Lower lobe of right lung (tissue), 2 donors: ENCODE results near the gene RRP8. TPM values are rescaled to one million over a fixed set of nuclear protein-coding genes. Genes with fewer than 3 reads are reported as not detected.

Source experiments
- ATAC-seq, 2 donors: fragments of 200-7000 bp; cut with Tn5 transposase; one replicate each; pipeline ENCODE4 v1.9.1; 2020 to 2022; ENCODE audit warnings: mild to moderate bottlenecking in 2 of 2, moderate library complexity in 2 of 2
- DNase-seq: peaks from one replicate; pipeline ENCODE4 v3.0.0-alpha.2; 2020
- H3K27ac ChIP-seq: fragments of 200-600 bp; one replicate; pipeline ENCODE4 v1.8.0; 2022
- H3K27me3 ChIP-seq: fragments of 200-600 bp; one replicate; pipeline ENCODE4 v1.8.0; 2022; ENCODE audit warnings: low read depth
- H3K36me3 ChIP-seq: fragments of 200-600 bp; one replicate; pipeline ENCODE4 v1.8.0; 2022; ENCODE audit warnings: mild to moderate bottlenecking
- H3K4me1 ChIP-seq: fragments of 200-600 bp; one replicate; pipeline ENCODE4 v1.8.0; 2022
- H3K4me3 ChIP-seq: fragments of 200-600 bp; one replicate; pipeline ENCODE4 v1.8.0; 2022; ENCODE audit warnings: mild to moderate bottlenecking
- H3K9me3 ChIP-seq: fragments of 200-600 bp; one replicate; pipeline ENCODE4 v1.8.0; 2022
- intact Hi-C: fragments of 100-400 bp; cut with DNase I; formaldehyde crosslinking; loops from one replicate; pipeline ENCODE4 v1.11.0; 2022
- total RNA-seq: library from RNA; stranded (reverse); fragmentation: NEBNext Ultra II Directional; extraction: Animal tissue kit (Norgen Biotek cat#: 25700); gene quantifications from one replicate; pipeline ENCODE4 v1.2.1, GENCODE V29; 2021
- TF ChIP-seq, protein P1 (sequence below): fragments of 200-600 bp; IDR thresholded peaks from one replicate; pipeline ENCODE4 v1.8.0; 2022; ENCODE audit warnings: antibody characterized with exemption, mild to moderate bottlenecking
- donor health status: DM: no; HTN: yes; CAD: no; lungs with severe emphysema.

The RRP8 gene
- total RNA-seq, 1 donor from 2014 or later, result 16.5 TPM

- intact Hi-C loops, result no loop called here
- no peak overlapping the region for H3K27ac ChIP-seq
- TF ChIP-seq, protein P1, sequence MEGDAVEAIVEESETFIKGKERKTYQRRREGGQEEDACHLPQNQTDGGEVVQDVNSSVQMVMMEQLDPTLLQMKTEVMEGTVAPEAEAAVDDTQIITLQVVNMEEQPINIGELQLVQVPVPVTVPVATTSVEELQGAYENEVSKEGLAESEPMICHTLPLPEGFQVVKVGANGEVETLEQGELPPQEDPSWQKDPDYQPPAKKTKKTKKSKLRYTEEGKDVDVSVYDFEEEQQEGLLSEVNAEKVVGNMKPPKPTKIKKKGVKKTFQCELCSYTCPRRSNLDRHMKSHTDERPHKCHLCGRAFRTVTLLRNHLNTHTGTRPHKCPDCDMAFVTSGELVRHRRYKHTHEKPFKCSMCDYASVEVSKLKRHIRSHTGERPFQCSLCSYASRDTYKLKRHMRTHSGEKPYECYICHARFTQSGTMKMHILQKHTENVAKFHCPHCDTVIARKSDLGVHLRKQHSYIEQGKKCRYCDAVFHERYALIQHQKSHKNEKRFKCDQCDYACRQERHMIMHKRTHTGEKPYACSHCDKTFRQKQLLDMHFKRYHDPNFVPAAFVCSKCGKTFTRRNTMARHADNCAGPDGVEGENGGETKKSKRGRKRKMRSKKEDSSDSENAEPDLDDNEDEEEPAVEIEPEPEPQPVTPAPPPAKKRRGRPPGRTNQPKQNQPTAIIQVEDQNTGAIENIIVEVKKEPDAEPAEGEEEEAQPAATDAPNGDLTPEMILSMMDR, result no peak
Measured at GRCh38 chr11:6648501-6648900, 45.1 kb upstream of the RRP8 start.

GRCh38 chr11:6647836-6648235 is 44.4 kb upstream of the RRP8 start:
- ATAC-seq (no peak), DNase-seq (no peak)
- Histone ChIP-seq H3K9me3 (no peaks in the 10 kb centered on the region), H3K27ac (peak overlapping the region; percentile 73), H3K4me3 (no peak overlapping the region), H3K36me3 (no peaks in the 10 kb centered on the region), H3K4me1 (peaks cover 40% of the 10 kb centered on the region), H3K27me3 (no peaks in the 10 kb centered on the region)
- intact Hi-C loops, result no loop called here
- TF ChIP-seq, protein P1, result no peak

More at GRCh38 chr11:6648501-6648900, 45.1 kb upstream of the RRP8 start:
- ATAC-seq (no peak), DNase-seq (no peak)
- no peak overlapping the region for H3K4me3 ChIP-seq
- H3K27me3 ChIP-seq, result no peaks in the 10 kb centered on the region
- no peaks in the 10 kb centered on the region for H3K9me3 ChIP-seq
- no peaks in the 10 kb centered on the region for H3K36me3 ChIP-seq
- H3K4me1 ChIP-seq, result peaks cover 40% of the 10 kb centered on the region

DNA sequence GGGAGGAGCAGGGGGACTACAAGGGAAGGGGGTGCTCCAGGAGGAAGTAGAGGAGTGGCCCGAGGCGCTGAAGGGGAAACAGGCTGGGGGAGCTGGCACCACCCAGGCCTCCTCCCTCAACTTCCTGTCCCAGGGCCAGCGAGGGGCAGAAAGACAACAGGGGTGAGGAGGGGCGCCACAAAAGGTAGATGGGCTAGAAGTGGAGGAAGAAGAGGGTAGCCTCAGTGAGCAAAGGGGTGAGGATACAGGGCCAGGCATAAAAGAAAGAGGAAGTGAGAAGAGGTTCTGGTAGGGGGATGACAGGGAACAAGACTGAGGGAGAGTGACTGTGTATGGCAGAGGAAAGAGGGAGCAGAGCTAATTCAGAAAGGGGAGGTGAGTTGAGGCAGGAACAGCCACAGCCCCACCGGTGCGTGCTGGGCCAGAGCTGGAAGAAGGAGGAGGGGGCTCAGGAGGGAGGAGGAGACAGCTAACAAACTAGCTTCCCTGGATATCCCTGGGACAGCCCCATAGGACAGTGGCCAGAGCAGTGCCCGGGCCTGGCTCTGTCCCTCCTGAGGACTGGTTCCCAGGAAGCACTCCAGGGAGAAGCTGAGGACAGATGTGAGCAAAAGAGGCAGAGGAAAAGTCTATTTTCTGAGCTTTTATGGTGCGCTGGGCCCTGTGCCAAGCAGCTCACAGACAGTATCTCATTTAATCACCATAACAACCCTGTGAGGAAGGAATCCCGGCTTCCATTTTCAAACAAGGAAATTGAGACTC is 43.7 kb upstream of the RRP8 start:
- no peak overlapping the region for H3K4me3 ChIP-seq
- intact Hi-C loops, result no loop called here
- H3K27me3 ChIP-seq, result no peaks in the 10 kb centered on the region
- H3K9me3 ChIP-seq, result no peaks in the 10 kb centered on the region
- TF ChIP-seq, protein P1, result no peak
- peak overlapping the region; percentile 73 for H3K27ac ChIP-seq
- peaks cover 40% of the 10 kb centered on the region for H3K4me1 ChIP-seq
- ATAC-seq (peak; percentile 45 to 53), DNase-seq (no peak)
- H3K36me3 ChIP-seq, result no peaks in the 10 kb centered on the region

GRCh38 chr11:6646576-6646917 is 43.1 kb upstream of the RRP8 start:
- H3K4me3 ChIP-seq, result no peak overlapping the region
- peak overlapping the region; percentile 73 for H3K27ac ChIP-seq
- intact Hi-C loops, result no loop called here
- H3K9me3 ChIP-seq, result no peaks in the 10 kb centered on the region
- ATAC-seq, result peak; percentile 3 to 28
- no peak for DNase-seq
- TF ChIP-seq, protein P1, result no peak
- H3K27me3 ChIP-seq, result no peaks in the 10 kb centered on the region
- peaks cover 39% of the 10 kb centered on the region for H3K4me1 ChIP-seq
- no peaks in the 10 kb centered on the region for H3K36me3 ChIP-seq

DNA sequence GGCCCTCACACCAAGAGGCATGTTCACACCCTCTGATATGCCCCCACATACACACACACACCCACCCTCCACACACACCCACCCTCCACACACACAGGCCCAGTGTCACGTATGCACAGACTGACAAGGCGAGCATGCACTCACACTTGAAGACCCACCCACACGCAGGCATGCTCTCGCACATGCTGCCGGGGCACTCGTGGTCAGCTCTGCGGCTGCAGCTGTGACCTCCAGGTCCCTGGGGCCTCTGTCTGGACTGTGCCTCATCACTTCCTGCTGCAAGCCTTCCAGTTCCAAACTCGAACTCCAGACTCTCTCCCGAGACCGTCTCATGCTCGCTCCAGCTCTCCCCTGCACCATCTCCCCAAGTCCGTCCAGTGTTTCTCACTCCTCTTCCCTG is 42.7 kb upstream of the RRP8 start:
- Histone ChIP-seq H3K4me1 (peaks cover 34% of the 10 kb centered on the region), H3K27ac (peak overlapping the region; percentile 73), H3K27me3 (no peaks in the 10 kb centered on the region), H3K36me3 (no peaks in the 10 kb centered on the region), H3K9me3 (no peaks in the 10 kb centered on the region), H3K4me3 (no peak overlapping the region)
- TF ChIP-seq, protein P1, result no peak
- DNase-seq (peak; percentile 58), ATAC-seq (peak; percentile 20 to 25)
- intact Hi-C loops, result no loop called here
